ENCODE measurements around the gene ITGA11. TPM values are rescaled to one million over a fixed set of nuclear protein-coding genes. Genes with fewer than 3 reads are reported as not detected.

Gene ITGA11
- total RNA-seq, 4 donors from 2014 or later, result 0.48 to 10.6 (median 2.6) TPM

- ATAC-seq (ENCODE audit: low FRiP score), result no peak
- TF ChIP-seq, protein P1, sequence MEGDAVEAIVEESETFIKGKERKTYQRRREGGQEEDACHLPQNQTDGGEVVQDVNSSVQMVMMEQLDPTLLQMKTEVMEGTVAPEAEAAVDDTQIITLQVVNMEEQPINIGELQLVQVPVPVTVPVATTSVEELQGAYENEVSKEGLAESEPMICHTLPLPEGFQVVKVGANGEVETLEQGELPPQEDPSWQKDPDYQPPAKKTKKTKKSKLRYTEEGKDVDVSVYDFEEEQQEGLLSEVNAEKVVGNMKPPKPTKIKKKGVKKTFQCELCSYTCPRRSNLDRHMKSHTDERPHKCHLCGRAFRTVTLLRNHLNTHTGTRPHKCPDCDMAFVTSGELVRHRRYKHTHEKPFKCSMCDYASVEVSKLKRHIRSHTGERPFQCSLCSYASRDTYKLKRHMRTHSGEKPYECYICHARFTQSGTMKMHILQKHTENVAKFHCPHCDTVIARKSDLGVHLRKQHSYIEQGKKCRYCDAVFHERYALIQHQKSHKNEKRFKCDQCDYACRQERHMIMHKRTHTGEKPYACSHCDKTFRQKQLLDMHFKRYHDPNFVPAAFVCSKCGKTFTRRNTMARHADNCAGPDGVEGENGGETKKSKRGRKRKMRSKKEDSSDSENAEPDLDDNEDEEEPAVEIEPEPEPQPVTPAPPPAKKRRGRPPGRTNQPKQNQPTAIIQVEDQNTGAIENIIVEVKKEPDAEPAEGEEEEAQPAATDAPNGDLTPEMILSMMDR (IDR thresholded peaks at IDR 0.05), result no peak
- DNase-seq (ENCODE audit: low spot score), result no peak
Observed at GRCh38 chr15:68274201-68274848, 157.6 kb downstream of the ITGA11 start.

DNA sequence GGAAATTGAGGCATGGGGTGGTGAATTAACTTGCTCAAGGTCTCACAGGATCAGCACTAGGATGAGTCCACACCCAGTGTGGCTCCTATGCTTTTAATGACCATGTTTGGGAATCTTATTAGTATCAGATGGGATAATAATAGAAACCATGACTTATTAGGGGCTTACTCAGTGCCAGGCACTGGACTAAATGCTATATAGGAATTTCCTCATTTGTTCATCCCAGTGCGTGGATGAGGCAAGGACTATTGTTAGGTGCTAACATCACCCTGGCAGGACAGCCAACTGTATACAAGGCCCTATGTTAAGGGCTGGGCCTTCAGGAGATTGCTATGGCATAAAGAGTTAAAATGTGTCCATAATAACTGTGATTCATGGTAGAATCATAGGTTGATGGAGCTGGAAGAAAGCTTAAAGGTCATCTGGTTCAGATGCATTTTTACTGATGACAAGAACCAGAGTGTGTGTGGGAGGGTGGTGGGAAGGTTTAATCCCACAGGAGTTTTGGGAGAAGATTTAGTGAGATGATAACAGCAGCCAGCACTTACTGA lies 159.2 kb downstream of the ITGA11 start:
- ATAC-seq (ENCODE audit: low FRiP score), result no peak

GRCh38 chr15:68271854-68272471 lies 160.0 kb downstream of the ITGA11 start:
- peak; percentile 68 for ATAC-seq (ENCODE audit: low FRiP score)
- TF ChIP-seq, protein P1 (IDR thresholded peaks at IDR 0.05), result no peak
- no peak for DNase-seq (ENCODE audit: low spot score)

More for the DNA sequence above, 159.2 kb downstream of the ITGA11 start:
- TF ChIP-seq, protein P1 (IDR thresholded peaks at IDR 0.05), result no peak
- no peak for DNase-seq (ENCODE audit: low spot score)

DNA sequence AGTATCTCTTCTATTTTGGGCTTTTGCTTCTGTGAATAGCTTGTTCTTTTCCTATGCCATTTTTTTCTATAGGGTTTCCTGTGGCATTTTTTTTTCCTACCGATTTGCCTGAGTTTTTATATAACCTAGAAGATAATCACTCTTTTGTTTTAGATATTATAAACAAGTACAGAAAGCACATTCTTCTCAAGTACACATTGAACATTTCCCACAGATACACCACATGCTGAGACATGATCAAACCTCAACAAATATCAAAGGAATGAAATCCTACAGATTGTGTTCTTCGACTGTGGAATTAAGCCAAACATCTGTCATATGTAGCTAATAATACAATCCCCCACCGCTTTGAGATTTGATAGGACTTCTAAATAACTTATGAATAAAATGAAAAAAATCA lies 163.6 kb downstream of the ITGA11 start:
- DNase-seq (ENCODE audit: low spot score), result no peak
- ATAC-seq (ENCODE audit: low FRiP score), result no peak

GRCh38 chr15:68265674-68266073 lies 166.3 kb downstream of the ITGA11 start:
- ATAC-seq (ENCODE audit: low FRiP score) (no peak), DNase-seq (ENCODE audit: low spot score) (no peak)
- TF ChIP-seq, protein P1 (IDR thresholded peaks at IDR 0.05), result no peak

More for the DNA sequence above, 163.6 kb downstream of the ITGA11 start:
- TF ChIP-seq, protein P1 (IDR thresholded peaks at IDR 0.05), result no peak

GRCh38 chr15:68265081-68265480 lies 166.9 kb downstream of the ITGA11 start:
- TF ChIP-seq, protein P1 (IDR thresholded peaks at IDR 0.05), result no peak
- ATAC-seq (ENCODE audit: low FRiP score), result no peak
- DNase-seq (ENCODE audit: low spot score), result no peak

All from omental fat pad (tissue), 4 donors.